Osteoblast (primary cell): Measurements from ENCODE around the gene COBL. TPM values are rescaled to one million over a fixed set of nuclear protein-coding genes. Genes with fewer than 3 reads are reported as not detected.

Experiments
- DNase-seq: peaks from one replicate; pipeline ENCODE4 v3.0.0; 2011; ENCODE audit warnings: low spot score, mixed read lengths; ENCODE audit not compliant: insufficient read length; ENCODE audit errors: missing footprints
- H2AFZ ChIP-seq: 2 replicates; pipeline ENCODE4 v1.6.0; 2011; ENCODE audit warnings: mild to moderate bottlenecking, low read length
- H3K27ac ChIP-seq: 2 replicates; pipeline ENCODE4 v1.5.1; 2011; ENCODE audit warnings: mild to moderate bottlenecking, low read depth, low read length, moderate library complexity
- H3K27me3 ChIP-seq: 2 replicates; pipeline ENCODE4 v1.6.0; 2012; ENCODE audit warnings: mild to moderate bottlenecking, control low read depth, inconsistent platforms, low read length, moderate library complexity; ENCODE audit not compliant: insufficient read depth
- H3K36me3 ChIP-seq: 2 replicates; pipeline ENCODE4 v1.5.1; 2011; ENCODE audit warnings: mild to moderate bottlenecking, low read length, control low read depth, moderate library complexity; ENCODE audit not compliant: insufficient read depth
- H3K4me1 ChIP-seq: 2 replicates; pipeline ENCODE4 v1.5.1; 2011; ENCODE audit warnings: mild to moderate bottlenecking, low read length, control low read depth, moderate library complexity; ENCODE audit not compliant: insufficient read depth
- H3K4me2 ChIP-seq: 2 replicates; pipeline ENCODE4 v1.6.0; 2011; ENCODE audit warnings: mild to moderate bottlenecking, low read length; ENCODE audit not compliant: insufficient read depth
- H3K4me3 ChIP-seq: fragments of 200-600 bp; sonication (generic); 3 replicates; pipeline ENCODE4 v1.5.1; 2012; ENCODE audit warnings: mild to moderate bottlenecking, low read length, inconsistent platforms; ENCODE audit not compliant: insufficient read depth
- H3K79me2 ChIP-seq: 2 replicates; pipeline ENCODE4 v1.6.0; 2012; ENCODE audit warnings: mild to moderate bottlenecking, low read length, control low read depth, inconsistent platforms; ENCODE audit not compliant: insufficient read depth
- H3K9me3 ChIP-seq: 2 replicates; pipeline ENCODE4 v1.5.1; 2011; ENCODE audit warnings: low read depth, low read length, control low read depth
- H4K20me1 ChIP-seq: 2 replicates; pipeline ENCODE4 v1.6.0; 2012; ENCODE audit warnings: mild to moderate bottlenecking, low read length, control low read depth; ENCODE audit not compliant: insufficient read depth
- CTCF ChIP-seq: IDR thresholded peaks from 2 replicates; pipeline ENCODE4 v1.5.1; 2011; ENCODE audit warnings: mild to moderate bottlenecking, low read depth, low read length, moderate library complexity; ENCODE audit errors: extremely low read depth
- total RNA-seq: library from RNA; depleted of rRNA; stranded (reverse); fragments of >200 nt; gene quantifications from 2 replicates; pipeline ENCODE4 v1.2.3, GENCODE V29; 2012

Gene COBL
- total RNA-seq, 1 donor, result under 0.01 TPM

GRCh38 chr7:51190969-51191368 lies 125.6 kb downstream of the COBL start:
- H3K9me3 ChIP-seq, result no peaks in the 10 kb centered on the region
- no peak overlapping the region for H3K4me2 ChIP-seq
- no peak for TF ChIP-seq CTCF
- no peak overlapping the region for H3K27ac ChIP-seq
- no peak for DNase-seq
- H3K27me3 ChIP-seq, result no peaks in the 10 kb centered on the region
- no peaks in the 10 kb centered on the region for H3K4me1 ChIP-seq
- no peaks in the 10 kb centered on the region for H3K36me3 ChIP-seq
- no peaks in the 10 kb centered on the region for H4K20me1 ChIP-seq
- H3K79me2 ChIP-seq, result no peaks in the 10 kb centered on the region
- H3K4me3 ChIP-seq, result no peak overlapping the region
- no peak overlapping the region for H2AFZ ChIP-seq

DNA sequence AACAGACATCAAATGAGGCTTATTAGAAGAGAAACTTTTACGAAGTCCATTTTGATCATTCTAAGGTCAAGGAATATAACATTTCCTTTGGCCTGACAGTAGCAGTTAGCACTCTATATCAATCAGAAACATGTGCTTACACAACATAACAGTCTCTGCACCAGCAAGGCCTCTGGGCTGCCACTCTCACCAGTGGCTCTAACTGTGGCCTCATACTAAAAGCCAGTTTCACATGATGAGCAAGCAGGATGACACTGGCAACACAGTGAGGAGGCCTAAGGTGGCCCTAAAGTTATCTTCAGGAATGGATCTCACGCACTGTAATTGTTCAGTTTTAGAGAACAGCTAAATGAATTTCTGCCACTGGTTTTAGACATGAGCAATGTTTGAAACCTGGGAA lies 126.8 kb downstream of the COBL start:
- no peak overlapping the region for H3K27ac ChIP-seq
- no peak for DNase-seq
- no peaks in the 10 kb centered on the region for H3K36me3 ChIP-seq
- H4K20me1 ChIP-seq, result no peaks in the 10 kb centered on the region
- no peak overlapping the region for H3K4me2 ChIP-seq
- H2AFZ ChIP-seq, result no peak overlapping the region
- H3K79me2 ChIP-seq, result no peaks in the 10 kb centered on the region
- no peak overlapping the region for H3K4me3 ChIP-seq
- H3K9me3 ChIP-seq, result no peaks in the 10 kb centered on the region
- no peaks in the 10 kb centered on the region for H3K27me3 ChIP-seq
- no peaks in the 10 kb centered on the region for H3K4me1 ChIP-seq
- TF ChIP-seq CTCF, result no peak

DNA sequence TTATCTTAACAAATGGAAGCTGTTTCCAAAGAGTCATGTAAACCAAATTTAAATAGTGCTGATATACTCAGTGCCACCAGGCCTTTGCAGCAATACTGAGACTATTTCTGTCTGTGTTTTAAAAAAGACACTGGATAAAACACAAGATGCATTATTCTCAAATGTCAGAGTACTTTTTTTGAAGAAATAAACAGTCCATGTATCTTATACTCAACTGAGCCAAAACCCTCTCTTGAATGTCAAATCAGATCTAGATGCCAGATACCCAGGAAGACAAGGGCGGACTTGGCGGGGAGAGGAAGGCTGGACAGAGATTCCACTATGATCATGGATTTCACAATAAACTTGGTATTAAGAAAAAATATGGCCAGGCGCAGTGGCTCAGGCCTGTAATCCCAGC lies 127.6 kb downstream of the COBL start:
- H3K4me1 ChIP-seq, result no peaks in the 10 kb centered on the region
- H3K27ac ChIP-seq, result no peak overlapping the region
- no peaks in the 10 kb centered on the region for H3K27me3 ChIP-seq
- H3K4me2 ChIP-seq, result no peak overlapping the region
- no peaks in the 10 kb centered on the region for H4K20me1 ChIP-seq
- no peak for TF ChIP-seq CTCF
- no peaks in the 10 kb centered on the region for H3K9me3 ChIP-seq
- no peaks in the 10 kb centered on the region for H3K36me3 ChIP-seq
- H3K4me3 ChIP-seq, result no peak overlapping the region
- no peak overlapping the region for H2AFZ ChIP-seq
- DNase-seq, result no peak
- H3K79me2 ChIP-seq, result no peaks in the 10 kb centered on the region

DNA sequence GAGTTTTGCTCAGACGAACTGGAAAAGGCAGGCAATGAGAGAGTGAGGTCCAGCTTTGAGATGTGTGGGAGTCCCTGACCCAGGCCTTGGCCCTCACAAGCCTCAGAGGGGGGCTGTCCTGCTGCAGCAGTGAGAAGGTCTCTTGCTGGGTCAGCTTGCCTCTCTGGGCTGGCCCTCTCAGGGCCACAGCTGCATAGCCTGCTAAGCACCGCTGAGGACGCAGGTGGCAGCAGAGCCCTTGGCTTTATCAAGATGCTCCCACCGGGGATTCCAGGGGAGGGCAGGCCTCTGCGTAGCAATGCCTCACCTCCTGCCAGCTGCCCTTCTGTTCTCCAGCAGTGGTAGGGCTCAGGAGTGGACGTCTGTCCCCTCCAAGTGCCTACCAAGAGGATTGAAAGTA lies 128.7 kb downstream of the COBL start:
- no peaks in the 10 kb centered on the region for H4K20me1 ChIP-seq
- no peak for TF ChIP-seq CTCF

More for the DNA sequence above, 128.7 kb downstream of the COBL start:
- no peaks in the 10 kb centered on the region for H3K36me3 ChIP-seq
- H3K9me3 ChIP-seq, result no peaks in the 10 kb centered on the region
- H3K27me3 ChIP-seq, result peaks cover 1% of the 10 kb centered on the region
- no peak overlapping the region for H3K4me2 ChIP-seq
- H3K27ac ChIP-seq, result no peak overlapping the region
- no peaks in the 10 kb centered on the region for H3K4me1 ChIP-seq
- no peak overlapping the region for H2AFZ ChIP-seq
- H3K4me3 ChIP-seq, result no peak overlapping the region
- no peaks in the 10 kb centered on the region for H3K79me2 ChIP-seq
- no peak for DNase-seq
